GM19025 (cell line): ENCODE results near the gene MSH2.

Source experiments
- ATAC-seq: cut with Tn5 transposase; IDR thresholded peaks from one replicate; pipeline ENCODE4 v1.9.1; 2021; ENCODE audit warnings: mild to moderate bottlenecking, low read depth, moderate library complexity; ENCODE audit not compliant: unreplicated experiment

The MSH2 gene

GRCh38 chr2:47504174-47504810, 101.3 kb downstream of the MSH2 start:
- ATAC-seq = no peak

DNA sequence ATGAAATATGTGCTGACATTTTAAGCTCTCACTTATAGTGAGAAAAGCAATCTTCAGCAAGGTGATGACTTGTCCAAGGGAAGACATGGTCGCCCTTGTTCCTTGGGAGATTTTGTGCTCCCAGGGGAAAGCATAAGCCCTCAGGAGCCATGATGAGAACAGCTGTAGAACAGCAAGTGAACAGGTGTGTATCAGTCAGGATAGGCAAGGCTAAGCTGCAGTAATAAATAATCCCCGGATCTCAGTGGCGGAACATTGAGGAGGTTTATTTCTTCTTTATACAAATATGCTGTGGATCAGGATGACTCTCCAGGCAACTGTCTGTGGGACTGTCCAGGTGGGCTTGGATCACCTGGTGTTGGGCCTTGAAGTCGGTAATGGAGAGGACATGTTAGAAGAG, 103.1 kb downstream of the MSH2 start:
- ATAC-seq = no peak

DNA sequence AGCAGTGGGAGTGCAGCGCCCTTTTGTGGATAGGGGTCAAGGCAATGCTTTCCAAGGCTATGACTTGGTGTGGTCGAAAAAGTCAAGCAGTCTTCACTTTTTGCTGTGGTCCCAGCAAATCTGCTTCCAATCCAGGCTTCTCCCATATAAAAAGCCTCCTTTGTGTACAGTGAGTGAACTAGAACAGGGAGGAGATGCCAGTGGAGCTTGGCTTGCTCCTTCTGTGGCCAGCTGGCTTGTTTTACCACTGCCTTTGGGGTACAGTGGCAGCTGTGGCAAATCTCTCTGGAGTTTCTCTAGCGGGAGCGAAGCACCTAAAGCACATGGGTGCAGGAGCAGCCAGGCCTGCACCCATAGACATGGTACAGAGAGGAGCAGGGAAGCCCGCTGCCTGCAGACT, 103.5 kb downstream of the MSH2 start:
- no peak for ATAC-seq

GRCh38 chr2:47508080-47508479, 105.1 kb downstream of the MSH2 start:
- no peak for ATAC-seq

DNA sequence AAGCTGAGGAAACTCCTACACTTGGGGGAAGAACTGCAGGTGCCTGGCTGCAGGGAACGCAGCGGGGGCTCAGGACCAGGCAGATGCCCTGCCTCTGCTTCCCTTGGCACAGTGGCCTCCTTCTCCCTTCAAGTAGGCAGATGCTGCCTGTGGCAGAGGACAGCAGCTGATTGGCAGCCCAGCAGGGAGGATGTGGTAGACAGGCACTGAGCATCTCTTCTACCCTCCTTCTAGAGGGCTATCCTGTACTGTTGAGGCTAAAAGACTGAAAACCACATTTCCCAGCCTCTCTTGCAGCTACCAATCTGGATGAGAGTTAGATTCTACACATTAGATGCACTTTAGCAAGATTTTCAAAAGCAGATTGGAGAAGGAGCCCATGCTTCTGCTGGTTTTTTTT, 105.7 kb downstream of the MSH2 start:
- no peak for ATAC-seq

- no peak for ATAC-seq
Observed at GRCh38 chr2:47509250-47509649, 106.3 kb downstream of the MSH2 start.

DNA sequence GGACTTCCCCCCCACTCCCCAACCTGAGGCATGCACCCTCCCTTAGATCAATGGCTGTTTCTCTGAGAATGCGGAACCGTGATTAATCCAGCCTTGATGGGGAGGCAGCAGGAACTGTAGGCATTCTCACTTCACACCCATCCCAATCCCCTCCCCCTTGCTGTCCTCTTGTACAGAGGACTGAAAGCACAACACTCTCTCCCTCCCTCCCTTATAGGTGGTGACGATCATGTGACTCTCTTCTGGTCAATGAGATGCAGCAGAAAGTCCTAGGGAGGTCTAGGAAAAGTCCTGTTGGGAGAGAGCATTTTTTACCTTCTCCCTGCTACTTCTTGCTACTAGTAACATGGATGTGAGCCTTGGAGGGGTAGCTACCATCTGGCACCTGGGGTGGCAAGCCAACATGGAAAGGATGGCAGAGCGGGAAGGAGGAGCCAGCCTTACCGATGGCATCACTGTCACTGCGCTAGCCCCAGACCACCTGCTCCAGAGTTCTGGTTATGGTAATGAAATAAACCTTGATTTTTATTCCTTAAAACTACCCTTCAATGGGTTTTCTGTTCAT, 106.9 kb downstream of the MSH2 start:
- ATAC-seq = no peak

- ATAC-seq = no peak
Observed at GRCh38 chr2:47510745-47511144, 107.8 kb downstream of the MSH2 start.

GRCh38 chr2:47512581-47513083, 109.7 kb downstream of the MSH2 start:
- ATAC-seq = no peak

DNA sequence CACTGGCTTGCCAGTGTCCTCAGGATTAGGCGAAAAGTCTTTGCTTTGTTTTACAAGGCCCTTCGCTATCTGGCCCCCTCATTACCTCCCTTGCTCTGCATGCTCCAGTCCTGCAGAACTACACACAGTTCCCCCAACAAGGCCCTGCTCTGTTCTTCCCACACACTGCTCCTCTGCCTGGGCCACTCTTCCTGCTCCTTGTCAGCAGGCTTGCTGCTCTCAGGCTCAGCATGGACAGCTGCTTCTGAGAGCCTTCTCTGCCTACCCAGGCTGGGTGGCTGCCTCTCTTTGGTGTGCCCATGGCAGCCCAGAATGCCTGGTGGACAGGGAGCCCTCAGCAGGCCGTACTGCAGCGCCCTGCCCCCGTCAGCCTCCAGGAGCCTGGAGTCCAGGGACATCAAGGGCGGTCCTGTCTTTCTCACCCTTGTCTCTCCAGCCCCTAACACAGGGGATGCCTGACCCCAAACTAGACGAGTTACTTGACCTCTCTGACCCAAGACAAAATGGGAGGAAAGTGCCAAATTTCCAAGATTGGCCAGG, 111.1 kb downstream of the MSH2 start:
- no peak for ATAC-seq

DNA sequence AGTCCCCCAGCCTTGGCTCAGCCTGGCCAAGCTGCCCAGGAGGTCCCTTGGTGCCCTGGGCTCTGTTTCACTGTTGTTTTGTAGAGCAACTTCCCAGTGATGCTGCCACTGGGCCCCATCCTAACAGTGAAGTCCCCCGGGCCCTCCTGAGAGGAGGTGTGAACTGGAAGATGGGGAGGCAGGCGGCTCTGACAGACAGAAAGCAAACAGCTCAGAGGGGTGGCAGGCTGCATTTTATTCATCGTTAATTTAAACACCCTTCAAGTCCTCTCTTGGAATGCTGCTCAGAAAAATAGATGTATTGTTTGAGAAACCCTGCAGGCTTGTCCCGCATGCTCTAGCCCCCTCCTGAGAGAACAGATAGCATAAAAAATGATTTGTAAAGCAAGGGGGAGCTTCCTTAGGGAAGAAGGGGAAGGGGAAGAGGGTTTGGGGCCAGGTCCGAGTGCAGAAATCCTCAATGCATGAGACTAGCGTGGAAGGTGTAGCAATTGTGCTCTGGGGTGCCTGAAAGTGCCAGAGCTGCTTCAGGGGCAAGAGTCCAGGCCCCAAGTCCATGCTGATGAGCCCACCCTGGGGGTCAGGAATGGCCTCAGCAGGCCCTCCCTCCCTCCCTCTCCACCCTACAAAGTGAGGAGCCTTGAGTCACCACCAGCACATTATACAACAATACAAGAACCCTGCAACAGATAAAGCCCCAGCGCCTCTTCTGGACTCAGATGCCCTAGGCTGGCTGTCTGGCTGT, 113.6 kb downstream of the MSH2 start:
- ATAC-seq = no peak

DNA sequence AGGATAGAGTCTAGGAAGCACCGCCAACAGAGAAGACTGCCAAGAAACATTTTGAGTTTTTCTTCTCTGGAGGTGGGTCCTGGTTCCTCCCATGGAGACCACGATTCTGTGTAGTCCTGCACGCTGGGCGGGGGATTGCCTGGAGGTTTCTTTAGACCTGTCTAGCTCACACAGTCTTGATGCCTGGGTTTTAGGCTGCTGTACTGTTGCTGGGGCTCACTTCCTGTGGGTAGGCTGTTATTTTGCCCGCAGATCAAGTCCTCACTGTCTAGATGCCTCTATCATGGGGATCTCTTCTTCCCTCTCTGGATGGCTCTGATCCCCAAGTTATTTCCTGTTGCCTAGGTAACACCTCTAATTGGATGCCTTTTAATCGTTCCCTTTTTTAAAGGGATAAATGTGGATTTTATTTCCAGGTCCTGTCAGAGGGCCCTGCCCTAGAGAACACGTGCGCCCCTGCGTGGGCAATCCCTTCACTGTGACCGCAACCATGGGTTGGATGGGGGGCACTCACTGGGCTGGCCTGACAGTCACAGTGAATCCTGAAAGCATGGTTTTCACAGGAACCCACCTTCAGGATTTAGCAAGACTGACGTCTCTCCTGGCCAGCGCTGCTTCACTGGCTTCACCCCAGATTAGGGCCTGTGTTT, 115.7 kb downstream of the MSH2 start:
- no peak for ATAC-seq

GRCh38 chr2:47519147-47519537, 116.2 kb downstream of the MSH2 start:
- no peak for ATAC-seq

DNA sequence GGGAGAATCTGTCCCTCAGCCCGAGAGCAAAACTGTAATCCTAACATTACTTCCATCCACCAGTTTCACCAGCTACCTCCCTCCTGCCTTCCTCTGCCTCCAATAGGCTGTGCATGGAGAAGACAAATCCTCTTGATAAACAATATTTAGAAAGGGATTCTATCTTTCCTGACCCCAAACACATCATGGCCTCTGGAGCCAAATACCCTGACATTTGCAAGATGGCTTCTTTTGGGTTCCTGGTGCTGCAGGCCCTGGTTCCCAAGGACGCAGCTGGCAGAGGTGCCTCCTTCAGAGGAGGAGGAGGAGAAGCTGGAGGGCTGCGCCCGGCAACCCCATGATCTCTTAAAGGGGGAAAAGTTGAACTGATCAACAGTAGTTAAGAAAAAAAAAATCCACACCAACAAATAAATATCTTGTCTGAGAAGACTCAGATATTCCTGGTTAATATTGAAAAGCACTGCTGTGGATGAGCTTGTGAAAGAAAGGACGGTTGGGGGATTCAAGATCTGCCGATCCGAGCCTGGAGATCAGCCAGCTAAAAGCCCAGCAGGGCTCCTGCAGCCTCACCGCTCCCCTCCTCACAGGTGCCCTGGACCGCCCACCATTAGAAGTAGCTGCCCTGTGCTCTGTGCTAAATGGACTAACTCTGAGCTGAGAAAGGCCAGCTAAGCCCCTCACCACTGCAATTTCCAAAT, 116.8 kb downstream of the MSH2 start:
- ATAC-seq = no peak

DNA sequence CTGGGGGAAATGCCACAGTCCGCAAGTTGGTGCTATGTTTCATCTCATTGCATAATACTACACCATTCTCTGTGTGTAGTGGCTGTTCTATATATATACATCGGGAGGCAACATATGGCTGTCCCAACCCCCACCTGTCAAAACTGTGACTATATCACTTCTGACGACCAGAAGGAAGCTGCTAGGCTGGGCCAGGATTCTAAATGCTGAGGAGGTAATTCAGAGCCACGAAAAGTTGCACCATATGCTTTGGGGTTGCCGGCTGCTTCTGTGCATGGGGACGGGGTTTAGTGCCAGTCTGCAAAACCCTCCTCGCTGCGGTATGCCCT, 117.3 kb downstream of the MSH2 start:
- ATAC-seq = no peak

GRCh38 chr2:47520825-47521665, 118.1 kb downstream of the MSH2 start:
- peak; percentile 82 for ATAC-seq

DNA sequence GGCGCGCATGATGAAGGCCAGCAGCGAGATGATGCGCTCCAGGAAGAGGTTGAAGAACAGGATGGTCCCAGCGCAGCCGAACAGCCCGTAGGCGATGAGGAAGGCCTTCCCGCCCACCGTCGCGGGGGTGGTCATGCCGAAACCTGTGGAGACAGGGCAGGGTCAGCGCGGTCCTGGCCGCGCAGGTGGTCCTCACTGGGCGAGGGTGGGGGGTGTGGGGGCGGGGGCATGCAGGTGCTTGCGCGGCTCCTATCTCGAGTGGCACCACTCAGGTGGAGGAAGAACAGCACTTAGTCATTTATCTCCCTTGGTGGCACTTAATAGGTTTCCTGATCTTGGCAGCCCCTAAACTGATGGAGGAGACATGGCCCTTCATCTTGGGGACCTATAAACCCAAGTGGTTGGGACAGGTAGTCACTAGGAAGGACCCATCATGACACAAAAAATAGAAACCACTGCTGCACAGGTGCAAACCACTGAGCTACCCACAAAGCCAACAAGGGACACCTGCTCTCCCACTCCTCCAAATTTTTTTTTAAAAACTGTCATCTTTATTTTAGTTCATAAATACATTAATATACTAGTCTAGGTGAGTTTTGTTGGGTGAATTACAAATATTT, 118.8 kb downstream of the MSH2 start:
- ATAC-seq = no peak

DNA sequence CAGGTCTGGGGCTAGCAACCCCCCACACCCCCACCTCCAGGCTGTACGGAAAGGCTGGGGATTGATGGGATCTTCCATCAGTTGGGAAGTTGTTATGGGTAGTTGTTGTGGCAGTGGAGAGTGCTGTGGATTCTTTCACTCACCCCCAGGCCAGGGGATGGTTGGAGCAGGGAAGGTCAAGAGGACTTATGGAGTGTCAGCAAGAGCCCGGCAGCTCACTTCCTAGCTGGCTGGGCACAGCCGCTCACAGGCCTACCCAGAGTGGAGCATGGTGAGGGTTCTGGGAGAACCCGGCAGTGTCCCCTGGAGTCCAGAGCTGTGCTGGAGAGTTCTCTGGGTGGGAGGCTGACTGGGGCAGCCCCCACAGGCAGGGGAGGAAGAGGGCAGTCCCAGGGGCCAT, 122.2 kb downstream of the MSH2 start:
- no peak for ATAC-seq

- ATAC-seq = no peak
Observed at GRCh38 chr2:47528455-47528854, 125.5 kb downstream of the MSH2 start.
